Thyroid gland (tissue), 4 donors: ENCODE results near the gene GLP1R. TPM values are rescaled to one million over a fixed set of nuclear protein-coding genes. Genes with fewer than 3 reads are reported as not detected.
A peak's percentile ranks its signal among the peaks of the same experiment; 100 is the strongest.

Experiments used
- DNase-seq, 2 donors: peaks; one replicate each; pipeline ENCODE4 v3.0.0-alpha.2; 2019
- H3K27ac ChIP-seq, 3 donors: fragments of 200-600 bp; sonication (generic); 1 replicate in 2 of 3; 2 replicates in 1 of 3; pipeline ENCODE4 v1.5.1; 2016 to 2019; ENCODE audit warnings: mild to moderate bottlenecking in 1 of 3, moderate library complexity in 1 of 3
- H3K27me3 ChIP-seq: fragments of 200-600 bp; sonication (generic); one replicate; pipeline ENCODE4 v1.5.1; 2019
- H3K36me3 ChIP-seq, 2 donors: fragments of 200-600 bp; sonication (generic); one replicate each; pipeline ENCODE4 v1.5.1; 2016 to 2019
- H3K4me1 ChIP-seq, 2 donors: fragments of 200-600 bp; sonication (generic); one replicate each; pipeline ENCODE4 v1.5.1; 2017 to 2019
- H3K4me3 ChIP-seq, 3 donors: fragments of 200-600 bp; sonication (generic); replicated peaks in 1 of 3; 1 replicate in 2 of 3; 2 replicates in 1 of 3; pipeline ENCODE4 v1.5.1; 2016; ENCODE audit warnings: mild to moderate bottlenecking in 1 of 3
- H3K9me3 ChIP-seq: fragments of 200-600 bp; sonication (generic); one replicate; pipeline ENCODE4 v1.5.1; 2017
- POLR2A ChIP-seq, 2 donors: fragments of 450-650 bp; IDR thresholded peaks; one replicate each; pipeline ENCODE4 v1.6.1; 2017; ENCODE audit warnings: antibody characterized with exemption in 2 of 2, mild to moderate bottlenecking in 2 of 2, moderate library complexity in 1 of 2
- WGBS, 2 donors: methylation state at CpG; one replicate each; pipeline ENCODE4 v1.1.5; 2017; 5-methylcytosine and 5-hydroxymethylcytosine counted together
- intact Hi-C: fragments of 100-400 bp; cut with DNase I; formaldehyde crosslinking; loops from one replicate; pipeline ENCODE4 v1.15.1; 2023
- total RNA-seq, 4 donors: library from RNA; depleted of rRNA; stranded (reverse); fragments of >200 nt; gene quantifications; one replicate each; pipeline ENCODE4 v1.2.3, GENCODE V29; 2016
- TF ChIP-seq, protein P1 (sequence below), 6 experiments: fragments of 200-600 bp in 3 of 6; fragments of 450-650 bp in 3 of 6; sonication (generic) in 3 of 6; IDR thresholded peaks; one replicate each; pipeline ENCODE4 v1.5.1; 2016 to 2019; ENCODE audit warnings: antibody characterized with exemption in 6 of 6, mild to moderate bottlenecking in 2 of 6, inconsistent platforms in 1 of 6, moderate library complexity in 1 of 6

GLP1R gene
- total RNA-seq, 4 donors from 2014 or later, result 0.13 to 0.45 (median 0.18) TPM

DNA sequence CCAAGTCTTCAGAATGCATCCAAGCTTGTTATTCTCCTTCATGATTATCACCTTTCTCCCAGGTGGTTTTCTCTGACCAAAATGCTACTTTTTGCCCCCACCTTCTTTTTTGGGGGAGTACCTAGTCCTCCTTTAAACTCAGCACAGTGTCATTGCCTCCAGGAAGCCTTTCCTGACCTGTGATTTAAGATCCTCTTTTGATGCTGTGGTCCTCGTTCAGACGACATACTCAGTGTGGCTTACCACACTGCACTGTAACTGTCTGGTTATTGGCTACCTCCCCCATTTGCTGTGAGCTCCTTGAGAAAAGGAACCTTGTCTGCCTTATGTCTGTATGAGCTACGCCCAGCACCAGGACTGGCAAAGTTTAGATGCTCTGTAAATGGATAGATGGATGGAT is 51.8 kb downstream of the GLP1R start:
- TF ChIP-seq, protein P1, sequence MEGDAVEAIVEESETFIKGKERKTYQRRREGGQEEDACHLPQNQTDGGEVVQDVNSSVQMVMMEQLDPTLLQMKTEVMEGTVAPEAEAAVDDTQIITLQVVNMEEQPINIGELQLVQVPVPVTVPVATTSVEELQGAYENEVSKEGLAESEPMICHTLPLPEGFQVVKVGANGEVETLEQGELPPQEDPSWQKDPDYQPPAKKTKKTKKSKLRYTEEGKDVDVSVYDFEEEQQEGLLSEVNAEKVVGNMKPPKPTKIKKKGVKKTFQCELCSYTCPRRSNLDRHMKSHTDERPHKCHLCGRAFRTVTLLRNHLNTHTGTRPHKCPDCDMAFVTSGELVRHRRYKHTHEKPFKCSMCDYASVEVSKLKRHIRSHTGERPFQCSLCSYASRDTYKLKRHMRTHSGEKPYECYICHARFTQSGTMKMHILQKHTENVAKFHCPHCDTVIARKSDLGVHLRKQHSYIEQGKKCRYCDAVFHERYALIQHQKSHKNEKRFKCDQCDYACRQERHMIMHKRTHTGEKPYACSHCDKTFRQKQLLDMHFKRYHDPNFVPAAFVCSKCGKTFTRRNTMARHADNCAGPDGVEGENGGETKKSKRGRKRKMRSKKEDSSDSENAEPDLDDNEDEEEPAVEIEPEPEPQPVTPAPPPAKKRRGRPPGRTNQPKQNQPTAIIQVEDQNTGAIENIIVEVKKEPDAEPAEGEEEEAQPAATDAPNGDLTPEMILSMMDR (IDR thresholded peaks at IDR 0.05), result no peak
- TF ChIP-seq POLR2A (IDR thresholded peaks at IDR 0.05), result no peak
- Histone ChIP-seq H3K36me3 (peaks cover 0 to 4% of the 10 kb centered on the region in 2 donors), H3K9me3 (no peaks in the 10 kb centered on the region), H3K27ac (no peak overlapping the region), H3K4me1 (no peaks in the 10 kb centered on the region), H3K4me3 (no peak overlapping the region), H3K27me3 (no peaks in the 10 kb centered on the region)
- 80 to 82% methylated on average over 3 of the region's 3 CpGs for WGBS, 2 donors
- DNase-seq, result no peak
- intact Hi-C loops, result no loop called here

DNA sequence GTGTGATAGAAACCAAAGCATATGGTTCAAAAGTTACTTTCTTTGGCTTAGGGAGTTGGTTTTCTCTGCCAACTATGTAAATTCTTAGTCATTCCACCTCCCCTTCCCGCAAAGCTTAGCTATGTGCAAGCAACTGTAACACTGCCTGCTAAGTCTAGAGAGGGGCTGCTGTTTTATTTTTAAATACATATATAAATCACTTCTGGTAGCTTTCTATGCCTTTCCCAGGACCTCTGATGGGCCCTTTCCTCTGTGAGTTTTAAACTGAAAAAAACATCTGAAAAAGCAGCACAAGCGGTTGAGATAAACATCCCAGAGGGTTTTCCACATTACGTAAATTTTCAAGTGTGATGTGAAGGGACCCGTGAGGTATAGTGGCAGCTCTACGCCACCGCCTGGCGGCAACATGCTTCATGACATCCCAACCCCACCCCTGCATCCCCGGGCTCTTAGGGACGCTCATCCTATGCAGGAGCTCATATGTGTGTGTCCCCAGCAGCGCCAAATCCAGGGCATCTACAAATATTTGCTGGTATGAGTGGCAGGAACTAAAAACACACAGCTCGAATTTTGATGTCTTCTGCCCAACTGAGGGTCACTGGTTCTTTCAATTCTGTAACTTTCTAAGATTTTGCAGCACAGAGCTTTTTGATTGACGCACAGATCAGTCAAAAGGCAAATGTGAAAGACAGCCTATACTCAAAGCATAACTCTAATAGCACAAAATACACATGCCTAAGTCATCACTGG is 53.7 kb downstream of the GLP1R start:
- Histone ChIP-seq H3K36me3 (peaks cover 0 to 9% of the 10 kb centered on the region in 2 donors), H3K4me3 (no peak overlapping the region), H3K9me3 (no peaks in the 10 kb centered on the region), H3K27me3 (no peaks in the 10 kb centered on the region), H3K4me1 (no peaks in the 10 kb centered on the region), H3K27ac (no peak overlapping the region)
- 51 to 52% methylated on average over 12 of the region's 12 CpGs for WGBS, 2 donors
- no peak for DNase-seq
- TF ChIP-seq, protein P1 (IDR thresholded peaks at IDR 0.05), result peak in 1 of 6 experiments; percentile 25
- TF ChIP-seq POLR2A (IDR thresholded peaks at IDR 0.05), result no peak
- intact Hi-C loops, result no loop called here

DNA sequence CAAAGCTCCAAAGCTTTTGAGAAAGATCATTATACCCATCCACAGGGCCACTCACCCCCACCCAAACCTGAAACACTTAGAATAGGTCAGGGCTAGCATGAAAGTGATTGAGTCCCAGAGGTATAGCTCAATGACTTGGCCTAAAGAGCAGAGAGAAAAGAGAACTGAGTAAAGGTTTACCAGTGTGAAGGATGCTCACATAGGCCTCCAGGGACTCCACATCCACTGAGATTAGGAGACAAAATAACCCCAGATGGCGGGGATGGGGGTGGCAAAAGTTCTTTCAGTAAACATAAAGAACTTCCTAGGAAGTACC is 54.2 kb downstream of the GLP1R start:
- TF ChIP-seq, protein P1 (IDR thresholded peaks at IDR 0.05), result no peak
- no peak for TF ChIP-seq POLR2A (IDR thresholded peaks at IDR 0.05)
- no peaks in the 10 kb centered on the region for H3K27me3 ChIP-seq
- no peak overlapping the region for H3K27ac ChIP-seq
- peaks cover 0 to 9% of the 10 kb centered on the region in 2 donors for H3K36me3 ChIP-seq
- H3K4me3 ChIP-seq, result no peak overlapping the region
- H3K9me3 ChIP-seq, result no peaks in the 10 kb centered on the region
- no peaks in the 10 kb centered on the region for H3K4me1 ChIP-seq
- 96 to 97% methylated on average over 1 of the region's 1 CpG for WGBS, 2 donors
- intact Hi-C loops, result no loop called here
- no peak for DNase-seq

DNA sequence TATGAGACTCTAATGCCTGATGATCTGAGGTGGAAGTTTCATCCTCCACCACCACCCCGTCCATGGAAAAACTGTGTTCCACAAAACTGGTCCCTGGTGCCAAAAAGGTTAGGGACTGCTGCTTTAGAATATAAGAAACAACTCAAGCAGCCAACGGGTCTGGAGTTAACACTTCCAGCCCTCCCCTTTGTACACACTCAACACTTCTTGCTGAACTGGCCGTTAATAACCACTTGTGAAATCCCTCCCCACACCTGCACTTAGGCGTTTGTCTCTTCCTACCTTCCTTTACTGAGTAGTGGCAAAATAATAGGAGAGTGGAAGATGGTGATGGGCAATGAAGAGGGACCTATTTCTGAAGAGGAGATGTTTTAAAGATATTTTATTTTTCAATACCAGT is 55.9 kb downstream of the GLP1R start:
- intact Hi-C loops, result no loop called here
- Histone ChIP-seq H3K9me3 (no peaks in the 10 kb centered on the region), H3K27me3 (no peaks in the 10 kb centered on the region), H3K4me1 (no peaks in the 10 kb centered on the region), H3K36me3 (peaks cover 0 to 14% of the 10 kb centered on the region in 2 donors), H3K27ac (no peak overlapping the region), H3K4me3 (no peak overlapping the region)
- 57 to 68% methylated on average over 4 of the region's 4 CpGs for WGBS, 2 donors
- TF ChIP-seq POLR2A (IDR thresholded peaks at IDR 0.05), result no peak
- TF ChIP-seq, protein P1 (IDR thresholded peaks at IDR 0.05), result no peak
- no peak for DNase-seq

DNA sequence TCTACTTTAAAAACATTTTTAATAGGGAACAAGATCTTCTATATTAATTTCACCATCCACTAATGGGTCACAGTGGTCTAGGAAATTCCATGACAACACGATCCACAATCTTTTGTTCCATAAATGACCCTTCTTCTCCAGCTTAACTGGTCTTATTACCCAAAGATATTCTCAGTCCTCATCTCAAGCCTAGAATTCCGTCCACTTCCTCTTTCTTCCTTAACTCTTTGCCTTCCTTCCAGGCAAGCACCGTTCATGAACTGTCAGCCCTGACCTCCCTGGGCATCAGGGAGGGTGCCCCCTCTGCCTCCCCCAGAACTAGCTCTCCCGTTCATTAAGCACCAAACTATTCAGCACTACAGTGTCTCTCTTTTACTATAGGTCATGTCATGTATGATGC is 58.5 kb downstream of the GLP1R start:
- DNase-seq, result no peak
- H3K4me3 ChIP-seq, result no peak overlapping the region
- TF ChIP-seq, protein P1 (IDR thresholded peaks at IDR 0.05), result no peak
- no peak for TF ChIP-seq POLR2A (IDR thresholded peaks at IDR 0.05)
- no peaks in the 10 kb centered on the region for H3K27me3 ChIP-seq
- no peak overlapping the region for H3K27ac ChIP-seq
- H3K9me3 ChIP-seq, result no peaks in the 10 kb centered on the region
- H3K36me3 ChIP-seq, result peaks cover 0 to 14% of the 10 kb centered on the region in 2 donors
- WGBS, 2 donors, result 85 to 88% methylated on average over 4 of the region's 4 CpGs
- H3K4me1 ChIP-seq, result peaks cover 0 to 2% of the 10 kb centered on the region in 2 donors
- intact Hi-C loops, result no loop called here
